Measurements from ENCODE around the gene C22orf23. TPM values are rescaled to one million over a fixed set of nuclear protein-coding genes. Genes with fewer than 3 reads are reported as not detected.
"Not testable (repeated sequence)": the region's sequence is repeated elsewhere in the genome, so short reads cannot be mapped to it uniquely, and the experiment has no call there.

C22orf23 gene
- total RNA-seq, 2 donors from 2014 or later = 0.33 TPM; not detected in 1

GRCh38 chr22:37989146-37990045 lies 36.0 kb upstream of the C22orf23 start:
- Mint-ChIP-seq H3K36me3 (no peaks in the 10 kb centered on the region), H3K27me3 (no peaks in the 10 kb centered on the region), H3K4me1 (ENCODE audit: low read depth in 2 of 2) (peaks cover 0 to 13% of the 10 kb centered on the region in 2 donors), H3K9me3 (no peaks in the 10 kb centered on the region), H3K27ac (no peak overlapping the region), H3K4me3 (no peak overlapping the region)
- DNase-seq (ENCODE audit: low spot score) = no peak
- no peak for ATAC-seq

GRCh38 chr22:37986371-37986770 lies 33.0 kb upstream of the C22orf23 start:
- no peaks in the 10 kb centered on the region for H3K4me1 Mint-ChIP-seq (ENCODE audit: low read depth in 2 of 2)
- ATAC-seq (no peak), DNase-seq (ENCODE audit: low spot score) (no peak)
- no peak overlapping the region for H3K4me3 Mint-ChIP-seq
- no peaks in the 10 kb centered on the region for H3K36me3 Mint-ChIP-seq
- no peaks in the 10 kb centered on the region for H3K9me3 Mint-ChIP-seq
- no peaks in the 10 kb centered on the region for H3K27me3 Mint-ChIP-seq
- H3K27ac Mint-ChIP-seq = no peak overlapping the region

- H3K4me1 Mint-ChIP-seq (ENCODE audit: low read depth in 2 of 2) = no peaks in the 10 kb centered on the region
- ATAC-seq = no peak
- no peak overlapping the region for H3K27ac Mint-ChIP-seq
- no peak overlapping the region for H3K4me3 Mint-ChIP-seq
- no peaks in the 10 kb centered on the region for H3K9me3 Mint-ChIP-seq
- DNase-seq (ENCODE audit: low spot score) = no peak
- no peaks in the 10 kb centered on the region for H3K36me3 Mint-ChIP-seq
- H3K27me3 Mint-ChIP-seq = no peaks in the 10 kb centered on the region
Measured at GRCh38 chr22:37985751-37986281, 32.4 kb upstream of the C22orf23 start.

- no peak overlapping the region for H3K4me3 Mint-ChIP-seq
Measured at GRCh38 chr22:37985050-37985585, 31.7 kb upstream of the C22orf23 start.

GRCh38 chr22:37983860-37984791 lies 30.7 kb upstream of the C22orf23 start, which contains the start of gene SOX10:
Gene SOX10 (minus strand): TSS chr22:37984555. CDS start chr22:37983784, 771 bp downstream.
- no peak within 1 kb of the TSS for H3K27ac Mint-ChIP-seq
- H3K36me3 Mint-ChIP-seq = no peaks in the 10 kb centered on the region
- ATAC-seq (no peak), DNase-seq (ENCODE audit: low spot score) (no peak)
- H3K27me3 Mint-ChIP-seq = no peaks in the 10 kb centered on the region
- H3K4me1 Mint-ChIP-seq (ENCODE audit: low read depth in 2 of 2) = peaks cover 0 to 2% of the 10 kb centered on the region in 2 donors
- no peak within 1 kb of the TSS for H3K4me3 Mint-ChIP-seq
- no peaks in the 10 kb centered on the region for H3K9me3 Mint-ChIP-seq

More at GRCh38 chr22:37985050-37985585, 31.7 kb upstream of the C22orf23 start:
- Mint-ChIP-seq H3K9me3 (no peaks in the 10 kb centered on the region), H3K27ac (no peak overlapping the region), H3K36me3 (no peaks in the 10 kb centered on the region), H3K4me1 (ENCODE audit: low read depth in 2 of 2) (peaks cover 0 to 2% of the 10 kb centered on the region in 2 donors), H3K27me3 (no peaks in the 10 kb centered on the region)
- DNase-seq (ENCODE audit: low spot score) (no peak), ATAC-seq (no peak)

- Mint-ChIP-seq H3K9me3 (no peaks in the 10 kb centered on the region), H3K27me3 (no peaks in the 10 kb centered on the region), H3K4me3 (no peak overlapping the region), H3K36me3 (no peaks in the 10 kb centered on the region), H3K4me1 (ENCODE audit: low read depth in 2 of 2) (peaks cover 0 to 2% of the 10 kb centered on the region in 2 donors), H3K27ac (no peak overlapping the region)
- DNase-seq (ENCODE audit: low spot score) = no peak
- ATAC-seq = no peak
Measured at GRCh38 chr22:37982938-37983859, 29.8 kb upstream of the C22orf23 start.

- no peaks in the 10 kb centered on the region for H3K9me3 Mint-ChIP-seq
Measured at GRCh38 chr22:37982151-37982785, 28.9 kb upstream of the C22orf23 start.

GRCh38 chr22:37981282-37982011 lies 28.0 kb upstream of the C22orf23 start:
- Mint-ChIP-seq H3K9me3 (no peaks in the 10 kb centered on the region), H3K4me3 (no peak overlapping the region), H3K27me3 (no peaks in the 10 kb centered on the region), H3K27ac (no peak overlapping the region), H3K4me1 (ENCODE audit: low read depth in 2 of 2) (peaks cover 0 to 2% of the 10 kb centered on the region in 2 donors), H3K36me3 (no peaks in the 10 kb centered on the region)
- DNase-seq (ENCODE audit: low spot score) (no peak), ATAC-seq (no peak)

More at GRCh38 chr22:37982151-37982785, 28.9 kb upstream of the C22orf23 start:
- Mint-ChIP-seq H3K27me3 (no peaks in the 10 kb centered on the region), H3K4me3 (no peak overlapping the region), H3K36me3 (no peaks in the 10 kb centered on the region), H3K4me1 (ENCODE audit: low read depth in 2 of 2) (peaks cover 0 to 2% of the 10 kb centered on the region in 2 donors), H3K27ac (no peak overlapping the region)
- ATAC-seq (no peak), DNase-seq (ENCODE audit: low spot score) (no peak)

- H3K27ac Mint-ChIP-seq = no peak overlapping the region
- no peak overlapping the region for H3K4me3 Mint-ChIP-seq
- DNase-seq (ENCODE audit: low spot score) (no peak), ATAC-seq (no peak)
- H3K27me3 Mint-ChIP-seq = no peaks in the 10 kb centered on the region
- H3K4me1 Mint-ChIP-seq (ENCODE audit: low read depth in 2 of 2) = peaks cover 0 to 4% of the 10 kb centered on the region in 2 donors
- no peaks in the 10 kb centered on the region for H3K9me3 Mint-ChIP-seq
- no peaks in the 10 kb centered on the region for H3K36me3 Mint-ChIP-seq
Measured at GRCh38 chr22:37979782-37980181, 26.4 kb upstream of the C22orf23 start.

- DNase-seq (ENCODE audit: low spot score) = no peak
- H3K4me3 Mint-ChIP-seq = no peak overlapping the region
- H3K36me3 Mint-ChIP-seq = no peaks in the 10 kb centered on the region
- no peak for ATAC-seq
- H3K9me3 Mint-ChIP-seq = no peaks in the 10 kb centered on the region
- H3K27me3 Mint-ChIP-seq = no peaks in the 10 kb centered on the region
- peaks cover 0 to 5% of the 10 kb centered on the region in 2 donors for H3K4me1 Mint-ChIP-seq (ENCODE audit: low read depth in 2 of 2)
- H3K27ac Mint-ChIP-seq = no peak overlapping the region
Measured at GRCh38 chr22:37976547-37976946, 23.1 kb upstream of the C22orf23 start.

- H3K27me3 Mint-ChIP-seq, H3K9me3 Mint-ChIP-seq: not testable (repeated sequence)
Measured at GRCh38 chr22:37976022-37976421, 22.6 kb upstream of the C22orf23 start.

GRCh38 chr22:37975153-37975552 lies 21.8 kb upstream of the C22orf23 start:
- Mint-ChIP-seq H3K9me3 (no peaks in the 10 kb centered on the region), H3K4me3 (no peak overlapping the region), H3K36me3 (no peaks in the 10 kb centered on the region), H3K27me3 (no peaks in the 10 kb centered on the region), H3K27ac (peak overlapping the region in 1 of 2 donors; percentile 1), H3K4me1 (ENCODE audit: low read depth in 2 of 2) (peaks cover 0 to 8% of the 10 kb centered on the region in 2 donors)
- ATAC-seq (no peak), DNase-seq (ENCODE audit: low spot score) (no peak)

More at GRCh38 chr22:37976022-37976421, 22.6 kb upstream of the C22orf23 start:
- DNase-seq (ENCODE audit: low spot score); H3K27ac Mint-ChIP-seq; H3K4me3 Mint-ChIP-seq; H3K36me3 Mint-ChIP-seq; ATAC-seq: not testable (repeated sequence)
- peaks cover 0 to 10% of the 10 kb centered on the region in 2 donors for H3K4me1 Mint-ChIP-seq (ENCODE audit: low read depth in 2 of 2)
